Measurements from ENCODE around the gene NBEAL1.
"Not testable (repeated sequence)": the region's sequence is repeated elsewhere in the genome, so short reads cannot be mapped to it uniquely, and the experiment has no call there.

Gene NBEAL1

GRCh38 chr2:203037026-203037425 lies 22.4 kb downstream of the NBEAL1 start:
- DNase-seq (ENCODE audit: low spot score): no peak
- TF ChIP-seq CTCF (IDR thresholded peaks at IDR 0.05; ENCODE audit: extremely low read depth, insufficient read depth, missing control alignments): no peak
- in situ Hi-C loops (cut with MboI; ENCODE audit: low pct_unique_long_range_greater_than_20kb, low sequenced_read_pairs, unreplicated experiment): no loop called here

DNA sequence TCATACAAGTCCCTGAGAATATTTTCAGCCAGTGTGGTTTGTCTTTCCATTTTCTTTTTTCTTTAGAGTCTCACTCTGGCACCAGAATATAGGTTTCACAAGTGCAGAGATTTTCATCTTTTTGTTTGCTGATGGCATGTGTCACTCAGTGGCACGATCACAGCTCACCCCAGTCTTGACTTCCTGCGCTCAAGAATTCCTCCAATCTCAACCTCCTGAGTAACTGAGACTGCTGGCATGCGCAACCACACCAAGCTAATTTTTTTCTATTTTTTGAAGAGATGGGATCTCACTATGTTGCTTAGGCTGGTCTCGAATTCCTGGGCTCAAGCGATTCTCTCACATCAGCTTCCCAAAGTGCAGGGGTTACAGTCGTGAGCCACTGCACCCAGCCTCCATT lies 23.9 kb downstream of the NBEAL1 start:
- DNase-seq (ENCODE audit: low spot score): no peak
- no peak for TF ChIP-seq CTCF (IDR thresholded peaks at IDR 0.05; ENCODE audit: extremely low read depth, insufficient read depth, missing control alignments)
- in situ Hi-C loops (cut with MboI; ENCODE audit: low pct_unique_long_range_greater_than_20kb, low sequenced_read_pairs, unreplicated experiment): no loop called here

DNA sequence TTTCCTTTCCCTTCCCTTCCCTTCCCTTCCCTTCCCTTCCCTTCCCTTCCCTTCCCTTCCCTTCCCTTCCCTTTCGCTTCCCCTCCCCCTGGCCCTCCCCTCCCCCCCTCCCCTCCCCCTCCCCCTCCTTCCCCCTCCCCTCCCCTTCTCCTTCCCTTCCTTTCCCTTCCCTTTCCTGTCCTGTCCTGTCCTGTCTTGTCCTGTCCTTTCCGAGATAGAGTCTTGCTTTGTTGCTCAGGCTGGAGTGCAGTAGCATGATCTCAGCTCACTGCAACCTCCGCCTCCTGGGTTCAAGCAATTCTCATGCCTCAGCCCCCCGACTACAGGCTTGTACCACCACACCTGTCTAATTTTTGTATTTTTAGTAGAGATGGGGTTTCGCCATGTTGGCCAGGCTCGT lies 24.5 kb downstream of the NBEAL1 start:
- in situ Hi-C loops (cut with MboI; ENCODE audit: low pct_unique_long_range_greater_than_20kb, low sequenced_read_pairs, unreplicated experiment); DNase-seq (ENCODE audit: low spot score): not testable (repeated sequence)

GRCh38 chr2:203040966-203041521 lies 26.4 kb downstream of the NBEAL1 start:
- no peak for TF ChIP-seq CTCF (IDR thresholded peaks at IDR 0.05; ENCODE audit: extremely low read depth, insufficient read depth, missing control alignments)
- no peak for DNase-seq (ENCODE audit: low spot score)
- in situ Hi-C loops (cut with MboI; ENCODE audit: low pct_unique_long_range_greater_than_20kb, low sequenced_read_pairs, unreplicated experiment): no loop called here

GRCh38 chr2:203042178-203042577 lies 27.5 kb downstream of the NBEAL1 start:
- in situ Hi-C loops (cut with MboI; ENCODE audit: low pct_unique_long_range_greater_than_20kb, low sequenced_read_pairs, unreplicated experiment): no loop called here
- no peak for DNase-seq (ENCODE audit: low spot score)
- TF ChIP-seq CTCF (IDR thresholded peaks at IDR 0.05; ENCODE audit: extremely low read depth, insufficient read depth, missing control alignments): no peak

GRCh38 chr2:203043226-203043625 lies 28.6 kb downstream of the NBEAL1 start:
- TF ChIP-seq CTCF (IDR thresholded peaks at IDR 0.05; ENCODE audit: extremely low read depth, insufficient read depth, missing control alignments): no peak
- no peak for DNase-seq (ENCODE audit: low spot score)
- in situ Hi-C loops (cut with MboI; ENCODE audit: low pct_unique_long_range_greater_than_20kb, low sequenced_read_pairs, unreplicated experiment): no loop called here

DNA sequence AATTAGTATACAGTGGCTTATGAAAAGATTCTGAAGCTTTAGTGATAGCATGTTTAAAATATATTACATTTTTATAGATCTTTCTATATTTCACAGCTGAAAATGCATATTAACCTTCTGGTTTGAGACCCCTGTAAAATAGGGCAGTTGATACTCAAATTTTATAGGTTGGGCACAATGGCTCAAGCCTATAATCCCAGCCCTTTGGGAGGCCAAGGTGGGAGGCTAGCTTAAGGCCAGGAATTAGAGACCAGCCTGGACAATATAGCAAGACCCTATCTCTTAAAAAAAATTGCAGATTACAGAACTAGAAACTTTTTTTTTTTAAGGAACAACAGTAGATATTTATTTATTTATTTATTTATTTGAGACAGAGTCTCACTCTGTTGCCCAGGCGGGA lies 31.2 kb downstream of the NBEAL1 start:
- no peak for TF ChIP-seq CTCF (IDR thresholded peaks at IDR 0.05; ENCODE audit: extremely low read depth, insufficient read depth, missing control alignments)
- DNase-seq (ENCODE audit: low spot score): no peak
- in situ Hi-C loops (cut with MboI; ENCODE audit: low pct_unique_long_range_greater_than_20kb, low sequenced_read_pairs, unreplicated experiment): no loop called here

All from GM13977 (cell line).